ENCODE results near the gene PLA2G2C.

The PLA2G2C gene

DNA sequence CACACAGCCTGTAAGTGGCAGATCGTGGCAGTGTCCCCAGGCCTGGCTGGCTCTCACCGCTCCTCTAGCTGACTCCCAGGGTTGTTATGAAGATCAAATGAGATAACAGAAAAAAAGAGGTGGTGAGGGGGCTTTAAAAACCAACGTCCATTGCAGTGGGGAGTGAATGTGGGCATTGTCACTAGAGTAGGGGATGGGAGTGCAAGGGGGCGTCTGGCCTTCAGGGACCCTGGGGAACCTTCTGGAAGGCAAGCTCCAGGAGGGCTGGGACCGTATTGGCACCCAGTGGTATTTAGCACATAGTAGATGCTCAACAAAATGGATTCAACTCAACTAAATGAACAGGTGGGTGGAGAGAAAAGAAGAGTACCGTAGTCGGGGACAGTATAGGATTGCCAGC lies 70.4 kb downstream of the PLA2G2C start:
- no peak for DNase-seq (ENCODE audit: low read depth, low spot score)
- H3K4me3 ChIP-seq (ENCODE audit: low read length) = no peak overlapping the region

DNA sequence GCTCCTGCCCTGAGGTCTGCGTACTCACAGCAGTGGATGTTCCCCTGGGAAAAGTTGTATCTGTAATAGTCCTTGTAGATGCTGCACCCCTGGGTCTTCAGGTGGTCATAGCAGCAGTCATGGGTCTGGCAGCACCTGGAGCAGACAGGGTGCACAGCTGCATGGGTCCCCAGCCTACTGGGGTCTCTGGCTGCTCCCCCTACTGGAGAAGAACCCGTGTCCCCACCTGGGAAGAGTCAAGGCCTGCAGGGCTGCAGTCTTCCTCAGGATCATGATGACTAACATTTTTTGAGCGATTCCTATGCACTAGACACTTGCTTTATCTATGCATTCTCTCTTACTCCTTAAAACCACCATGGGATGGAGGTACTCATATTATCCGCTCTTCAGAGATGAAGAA lies 70.8 kb downstream of the PLA2G2C start:
- DNase-seq (ENCODE audit: low read depth, low spot score) = no peak
- no peak overlapping the region for H3K4me3 ChIP-seq (ENCODE audit: low read length)

DNA sequence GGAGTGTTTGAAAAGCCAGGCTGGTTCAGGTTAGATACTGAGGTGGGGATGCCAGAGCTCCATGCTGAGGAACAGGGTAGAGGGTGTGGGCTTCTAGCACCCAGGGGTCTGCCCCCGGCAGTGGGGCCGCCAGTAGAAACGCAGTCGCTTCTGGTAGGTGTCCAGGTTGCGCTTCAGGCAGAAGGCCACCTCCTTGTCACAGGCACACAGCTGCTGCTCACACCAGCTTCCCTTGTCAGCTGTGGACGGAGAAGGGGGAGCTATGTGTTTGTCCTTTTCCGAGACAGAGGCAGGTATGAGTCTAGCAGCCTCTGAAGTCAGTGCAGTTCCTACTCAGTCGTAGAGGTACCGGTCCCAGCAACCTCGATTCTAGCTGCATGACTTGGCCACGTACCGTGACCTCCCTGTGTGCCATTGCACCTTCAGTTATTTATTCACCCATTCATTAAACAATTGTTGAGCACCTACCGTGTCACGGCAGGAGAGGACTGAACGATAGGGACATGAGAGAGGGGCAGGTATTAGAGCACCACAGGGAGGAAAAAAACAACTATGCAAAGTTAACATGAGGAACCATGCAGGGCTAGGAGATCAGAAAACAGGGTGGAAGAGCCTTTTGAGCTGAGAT lies 72.2 kb downstream of the PLA2G2C start:
- no peak for DNase-seq (ENCODE audit: low read depth, low spot score)
- no peak overlapping the region for H3K4me3 ChIP-seq (ENCODE audit: low read length)
